ENCODE results near the gene CCDC183. TPM values are rescaled to one million over a fixed set of nuclear protein-coding genes. Genes with fewer than 3 reads are reported as not detected.
A peak's percentile ranks its signal among the peaks of the same experiment; 100 is the strongest.
"Not testable (repeated sequence)": the region's sequence is repeated elsewhere in the genome, so short reads cannot be mapped to it uniquely, and the experiment has no call there.

CCDC183 gene
- total RNA-seq, 2 experiments from 2014 or later: 0.43 TPM; not detected in 1

- peak overlapping the region; percentile 62 for H3K4me3 Mint-ChIP-seq
- peaks cover 30% of the 10 kb centered on the region for H3K4me1 Mint-ChIP-seq
- H3K36me3 Mint-ChIP-seq: no peaks in the 10 kb centered on the region
- no peak for DNase-seq
- no peaks in the 10 kb centered on the region for H3K9me3 Mint-ChIP-seq
- peaks cover 10% of the 10 kb centered on the region for H3K27me3 Mint-ChIP-seq
- H3K27ac Mint-ChIP-seq: no peak overlapping the region
Measured at GRCh38 chr9:136799079-136799853, 3.1 kb downstream of the CCDC183 start.

GRCh38 chr9:136799854-136800657, 3.9 kb downstream of the CCDC183 start:
- no peaks in the 10 kb centered on the region for H3K36me3 Mint-ChIP-seq
- H3K27ac Mint-ChIP-seq: no peak overlapping the region
- H3K9me3 Mint-ChIP-seq: no peaks in the 10 kb centered on the region
- peak overlapping the region; percentile 82 for H3K4me3 Mint-ChIP-seq
- H3K27me3 Mint-ChIP-seq: peaks cover 10% of the 10 kb centered on the region
- peaks cover 30% of the 10 kb centered on the region for H3K4me1 Mint-ChIP-seq
- peak; percentile 81 for DNase-seq

- Mint-ChIP-seq H3K4me1 (peaks cover 25% of the 10 kb centered on the region), H3K27me3 (peaks cover 10% of the 10 kb centered on the region), H3K27ac (no peak overlapping the region), H3K36me3 (no peaks in the 10 kb centered on the region), H3K9me3 (no peaks in the 10 kb centered on the region), H3K4me3 (no peak overlapping the region)
- no peak for DNase-seq
Measured at GRCh38 chr9:136802321-136802720, 6.2 kb downstream of the CCDC183 start.

GRCh38 chr9:136803009-136803550, 6.9 kb downstream of the CCDC183 start:
- H3K4me3 Mint-ChIP-seq, H3K36me3 Mint-ChIP-seq, H3K27me3 Mint-ChIP-seq, H3K9me3 Mint-ChIP-seq, DNase-seq, H3K27ac Mint-ChIP-seq: not testable (repeated sequence)
- H3K4me1 Mint-ChIP-seq: peaks cover 23% of the 10 kb centered on the region

- Mint-ChIP-seq H3K9me3 (no peaks in the 10 kb centered on the region), H3K27me3 (peaks cover 10% of the 10 kb centered on the region), H3K4me3 (no peak overlapping the region)
Measured at GRCh38 chr9:136803551-136804508, 7.7 kb downstream of the CCDC183 start.

GRCh38 chr9:136804509-136805206, 8.5 kb downstream of the CCDC183 start:
- Mint-ChIP-seq H3K9me3 (no peaks in the 10 kb centered on the region), H3K27me3 (peaks cover 10% of the 10 kb centered on the region), H3K27ac (no peak overlapping the region)

More at GRCh38 chr9:136803551-136804508, 7.7 kb downstream of the CCDC183 start:
- Mint-ChIP-seq H3K36me3 (no peaks in the 10 kb centered on the region), H3K27ac (no peak overlapping the region), H3K4me1 (peaks cover 25% of the 10 kb centered on the region)
- DNase-seq: no peak

GRCh38 chr9:136805207-136805740, 9.1 kb downstream of the CCDC183 start:
- Mint-ChIP-seq H3K27me3 (peaks cover 10% of the 10 kb centered on the region), H3K4me3 (no peak overlapping the region), H3K4me1 (peaks cover 37% of the 10 kb centered on the region), H3K36me3 (peaks cover 13% of the 10 kb centered on the region), H3K9me3 (no peaks in the 10 kb centered on the region), H3K27ac (no peak overlapping the region)
- no peak for DNase-seq

More at GRCh38 chr9:136804509-136805206, 8.5 kb downstream of the CCDC183 start:
- no peak for DNase-seq
- H3K4me3 Mint-ChIP-seq: no peak overlapping the region
- peaks cover 8% of the 10 kb centered on the region for H3K36me3 Mint-ChIP-seq
- H3K4me1 Mint-ChIP-seq: peaks cover 33% of the 10 kb centered on the region

- no peak for DNase-seq
- Mint-ChIP-seq H3K4me3 (peak overlapping the region; percentile 83), H3K4me1 (peaks cover 33% of the 10 kb centered on the region), H3K36me3 (peaks cover 17% of the 10 kb centered on the region), H3K9me3 (no peaks in the 10 kb centered on the region), H3K27ac (no peak overlapping the region), H3K27me3 (peaks cover 10% of the 10 kb centered on the region)
Measured at GRCh38 chr9:136806067-136806466, 9.9 kb downstream of the CCDC183 start.

GRCh38 chr9:136806631-136807201, 10.6 kb downstream of the CCDC183 start:
- H3K36me3 Mint-ChIP-seq: peaks cover 17% of the 10 kb centered on the region
- H3K9me3 Mint-ChIP-seq: no peaks in the 10 kb centered on the region

GRCh38 chr9:136807281-136808074, 11.3 kb downstream of the CCDC183 start, which contains the start of gene RABL6:
Gene RABL6 (plus strand): TSS chr9:136807948. CDS start chr9:136808197, 249 bp downstream.
- DNase-seq: peak; percentile 90
- no peaks in the 10 kb centered on the region for H3K9me3 Mint-ChIP-seq
- peaks cover 19% of the 10 kb centered on the region for H3K36me3 Mint-ChIP-seq
- H3K4me1 Mint-ChIP-seq: peaks cover 35% of the 10 kb centered on the region
- peak within 1 kb of the TSS; percentile 88 for H3K27ac Mint-ChIP-seq
- H3K27me3 Mint-ChIP-seq: no peaks in the 10 kb centered on the region
- peak within 1 kb of the TSS; percentile 83 for H3K4me3 Mint-ChIP-seq

More at GRCh38 chr9:136806631-136807201, 10.6 kb downstream of the CCDC183 start:
- H3K4me1 Mint-ChIP-seq: peaks cover 33% of the 10 kb centered on the region
- no peak for DNase-seq
- H3K27me3 Mint-ChIP-seq: peaks cover 4% of the 10 kb centered on the region
- peak overlapping the region; percentile 88 for H3K27ac Mint-ChIP-seq
- peak overlapping the region; percentile 83 for H3K4me3 Mint-ChIP-seq

- Mint-ChIP-seq H3K36me3 (peaks cover 26% of the 10 kb centered on the region), H3K4me3 (peak overlapping the region; percentile 79), H3K27ac (peak overlapping the region; percentile 75), H3K4me1 (peaks cover 40% of the 10 kb centered on the region), H3K27me3 (no peaks in the 10 kb centered on the region), H3K9me3 (no peaks in the 10 kb centered on the region)
- DNase-seq: peak; percentile 52
Measured at GRCh38 chr9:136808075-136808805, 12.1 kb downstream of the CCDC183 start.

GRCh38 chr9:136808806-136809158, 12.6 kb downstream of the CCDC183 start:
- Mint-ChIP-seq H3K27ac (peak overlapping the region; percentile 75), H3K36me3 (peaks cover 31% of the 10 kb centered on the region), H3K9me3 (no peaks in the 10 kb centered on the region), H3K4me1 (peaks cover 40% of the 10 kb centered on the region), H3K27me3 (no peaks in the 10 kb centered on the region), H3K4me3 (peak overlapping the region; percentile 79)
- no peak for DNase-seq

Data from activated naive CD8-positive, alpha-beta T cell treated with anti-CD3 and anti-CD28 coated beads for 36 hours (primary cell).